IMR-90 (cell line): ENCODE data around the gene SPINT3. TPM values are rescaled to one million over a fixed set of nuclear protein-coding genes. Genes with fewer than 3 reads are reported as not detected.

Source experiments
- ATAC-seq: fragments of 200-7000 bp; cut with Tn5 transposase; 2 replicates; pipeline ENCODE4 v1.9.1; 2020; ENCODE audit warnings: low read depth, mild to moderate bottlenecking, moderate library complexity
- BruUV-seq: library from RNA; stranded (reverse); fragments of 400-500 nt; replicated peaks from 2 replicates; lab custom pipeline; 2021; lab: Mats Ljungman, UMichigan
- CTCF ChIA-PET: fragments of 300-600 bp; formaldehyde crosslinking; extraction: SDS; loops from one replicate; lab custom pipeline; 2021; ENCODE audit warnings: antibody characterized with exemption; lab: Yijun Ruan, JAX
- POLR2A ChIA-PET: fragments of 300-600 bp; sonication (Branson Sonifier 250); formaldehyde crosslinking; loops from one replicate; lab custom pipeline; 2022; ENCODE audit warnings: antibody characterized with exemption; ENCODE audit not compliant: unreplicated experiment; lab: Charles Lee
- DNase-seq: peaks from one replicate; pipeline ENCODE4 v3.0.0; 2013
- H2AFZ ChIP-seq: replicated peaks from 2 replicates; pipeline ENCODE3; 2013; ENCODE audit warnings: low read length, mild to moderate bottlenecking; ENCODE audit not compliant: poor library complexity
- H2AK5ac ChIP-seq: 2 replicates; pipeline ENCODE4 v1.6.1; 2013; ENCODE audit warnings: low read depth, low read length, inconsistent platforms
- H2AK9ac ChIP-seq: replicated peaks from 2 replicates; pipeline ENCODE3; 2013; ENCODE audit warnings: mild to moderate bottlenecking, low read depth, low read length, moderate library complexity; ENCODE audit not compliant: poor library complexity
- H2BK120ac ChIP-seq: 2 replicates; pipeline ENCODE4 v1.6.1; 2013; ENCODE audit warnings: low read depth, low read length, inconsistent platforms
- H2BK15ac ChIP-seq: 3 replicates; pipeline ENCODE4 v1.6.1; 2013; ENCODE audit warnings: low read depth, low read length, inconsistent platforms
- H2BK20ac ChIP-seq: 2 replicates; pipeline ENCODE4 v1.6.1; 2013; ENCODE audit warnings: low read depth, mild to moderate bottlenecking, inconsistent platforms, low read length, moderate library complexity
- H2BK5ac ChIP-seq: 2 replicates; pipeline ENCODE4 v1.6.1; 2013; ENCODE audit warnings: mild to moderate bottlenecking, low read depth, low read length, inconsistent platforms; ENCODE audit not compliant: poor library complexity, severe bottlenecking
- H3K14ac ChIP-seq: replicated peaks from 2 replicates; pipeline ENCODE4 v1.6.1; 2013; ENCODE audit warnings: low read depth, low read length, inconsistent platforms
- H3K18ac ChIP-seq: 2 replicates; pipeline ENCODE4 v1.6.1; 2013; ENCODE audit warnings: low read depth, low read length, control low read depth
- H3K23ac ChIP-seq: 2 replicates; pipeline ENCODE4 v1.6.1; 2013; ENCODE audit warnings: low read depth, low read length, inconsistent platforms
- H3K27ac ChIP-seq: 2 replicates; pipeline ENCODE4 v1.5.1; 2013; ENCODE audit warnings: mild to moderate bottlenecking, control low read depth, low read length; ENCODE audit not compliant: insufficient read depth
- H3K27me3 ChIP-seq: 2 replicates; pipeline ENCODE4 v1.6.1; 2013; ENCODE audit warnings: low read length; ENCODE audit not compliant: control insufficient read depth, insufficient read depth
- H3K36me3 ChIP-seq: 2 replicates; pipeline ENCODE4 v1.6.1; 2013; ENCODE audit warnings: low read length, mixed read lengths; ENCODE audit not compliant: control insufficient read depth, insufficient read depth
- H3K4ac ChIP-seq: 2 replicates; pipeline ENCODE4 v1.6.1; 2013; ENCODE audit warnings: low read depth, low read length, inconsistent platforms
- H3K4me1 ChIP-seq: 2 replicates; pipeline ENCODE4 v1.6.1; 2013; ENCODE audit warnings: low read length, mixed read lengths; ENCODE audit not compliant: control insufficient read depth, insufficient read depth
- H3K4me2 ChIP-seq: 2 replicates; pipeline ENCODE4 v1.6.1; 2013; ENCODE audit warnings: low read depth, mild to moderate bottlenecking, control low read depth, low read length, moderate library complexity
- H3K4me3 ChIP-seq: 2 replicates; pipeline ENCODE4 v1.5.1; 2013; ENCODE audit warnings: low read depth, mild to moderate bottlenecking, control low read depth, low read length, moderate library complexity; ENCODE audit not compliant: insufficient read depth
- H3K56ac ChIP-seq: 2 replicates; pipeline ENCODE4 v1.6.1; 2013; ENCODE audit warnings: low read length, inconsistent platforms; ENCODE audit not compliant: insufficient read depth; ENCODE audit errors: extremely low read depth
- H3K79me1 ChIP-seq, 2 experiments: 2 replicates each; pipeline ENCODE4 v1.6.1; 2013; ENCODE audit warnings: low read length in 2 of 2, inconsistent platforms in 1 of 2, low read depth in 1 of 2
- H3K9ac ChIP-seq: 2 replicates; pipeline ENCODE4 v1.6.1; 2013; ENCODE audit warnings: low read depth, low read length, control low read depth
- H3K9me1 ChIP-seq: 2 replicates; pipeline ENCODE4 v1.6.1; 2013; ENCODE audit warnings: low read length, inconsistent platforms; ENCODE audit not compliant: insufficient read depth
- H3K9me3 ChIP-seq: 2 replicates; pipeline ENCODE4 v1.6.1; 2013; ENCODE audit warnings: low read length; ENCODE audit not compliant: control insufficient read depth, insufficient read depth
- H4K20me1 ChIP-seq: 2 replicates; pipeline ENCODE4 v1.6.1; 2013; ENCODE audit warnings: low read length, inconsistent platforms; ENCODE audit not compliant: insufficient read depth
- H4K5ac ChIP-seq: 2 replicates; pipeline ENCODE4 v1.6.1; 2013; ENCODE audit warnings: mild to moderate bottlenecking, low read depth, low read length, control low read depth
- H4K8ac ChIP-seq, 2 experiments: 2 replicates each; pipeline ENCODE4 v1.6.1; 2013; ENCODE audit warnings: low read depth in 2 of 2, low read length in 2 of 2, control low read depth in 1 of 2, inconsistent platforms in 1 of 2
- H4K91ac ChIP-seq: 2 replicates; pipeline ENCODE4 v1.6.1; 2013; ENCODE audit warnings: low read depth, low read length, inconsistent platforms; ENCODE audit not compliant: insufficient read depth
- BHLHE40 ChIP-seq: fragments of 150-350 bp; IDR thresholded peaks from 2 replicates; pipeline ENCODE4 v1.6.1; 2016; ENCODE audit warnings: mild to moderate bottlenecking, low read depth, low read length
- CEBPB ChIP-seq: IDR thresholded peaks from 2 replicates; pipeline ENCODE4 v1.6.1; 2012; ENCODE audit warnings: low read depth, low read length, improper control_type of control experiment
- CTCF ChIP-seq: conservative IDR thresholded peaks from 2 replicates; pipeline ENCODE4 v1.5.1; 2012; ENCODE audit warnings: mild to moderate bottlenecking, low read depth, low read length, improper control_type of control experiment
- ELK1 ChIP-seq: fragments of 150-350 bp; IDR thresholded peaks from 2 replicates; pipeline ENCODE4 v1.6.1; 2016; ENCODE audit warnings: low read depth, mild to moderate bottlenecking, low read length, moderate library complexity, borderline replicate concordance
- MAFK ChIP-seq: IDR thresholded peaks from 2 replicates; pipeline ENCODE4 v1.6.1; 2012; ENCODE audit warnings: low read depth, low read length, improper control_type of control experiment
- MXI1 ChIP-seq: IDR thresholded peaks from 2 replicates; pipeline ENCODE4 v1.6.1; 2012; ENCODE audit warnings: low read depth, mild to moderate bottlenecking, low read length, moderate library complexity, borderline replicate concordance
- RAD21 ChIP-seq: IDR thresholded peaks from 2 replicates; pipeline ENCODE4 v1.6.1; 2012; ENCODE audit warnings: low read length, improper control_type of control experiment
- RFX5 ChIP-seq: IDR thresholded peaks from 2 replicates; pipeline ENCODE4 v1.8.0; 2012; ENCODE audit warnings: low read depth, mild to moderate bottlenecking, low read length, moderate library complexity
- USF2 ChIP-seq: fragments of 150-350 bp; IDR thresholded peaks from 2 replicates; pipeline ENCODE4 v1.6.1; 2017; ENCODE audit warnings: mild to moderate bottlenecking, antibody characterized with exemption, low read length, low read depth
- WGBS, 2 experiments: methylation state at CpG; one replicate each; pipeline versions ENCODE4 v1.1.5 to v1.1.7; 2013; ENCODE audit warnings: missing lambda C conversion rate in 2 of 2; ENCODE audit not compliant: insufficient read length in 1 of 2; ENCODE audit errors: extremely low coverage in 2 of 2; 5-methylcytosine and 5-hydroxymethylcytosine counted together
- dilution Hi-C: fragments of 300-500 bp; cut with HindIII; formaldehyde crosslinking; loops from one replicate; pipeline ENCODE4 v1.14.3; 2018; ENCODE audit warnings: low sequenced_read_pairs; ENCODE audit not compliant: unreplicated experiment
- in situ Hi-C: fragments of 300-500 bp; cut with MboI; formaldehyde crosslinking; loops from 3 replicates; pipeline ENCODE4 v1.14.3; 2019; ENCODE audit warnings: low sequenced_read_pairs, inconsistent platforms, mixed read lengths
- intact Hi-C: fragments of 100-400 bp; cut with micrococcal nuclease; formaldehyde crosslinking; loops from 2 replicates; pipeline ENCODE4 v1.10.0; 2022
- polyA plus RNA-seq, 3 experiments: library from polyadenylated mRNA; depleted of rRNA; stranded (reverse); fragments of >200 nt; gene quantifications; 2 replicates each; pipeline ENCODE4 v1.2.3, GENCODE V29; 2012; ENCODE audit warnings: low replicate concordance in 1 of 3
- total RNA-seq: library from RNA; depleted of rRNA; stranded (reverse); fragments of >200 nt; gene quantifications from 2 replicates; pipeline ENCODE4 v1.2.3, GENCODE V29; 2012

The SPINT3 gene
- total and polyA plus RNA-seq, 2 of the 4 experiments (the other 2 are of a cell fraction) = not detected

GRCh38 chr20:45489083-45489531 is 26.3 kb downstream of the SPINT3 start:
- no CpG with 5 or more reads among the region's 1 CpG for WGBS, 2 experiments
- Histone ChIP-seq H2AFZ (no peak overlapping the region), H3K4me2 (no peak overlapping the region), H3K4me1 (no peaks in the 10 kb centered on the region), H3K23ac (no peak overlapping the region), H3K9me3 (no peaks in the 10 kb centered on the region), H2BK120ac (no peak overlapping the region), H3K9me1 (no peaks in the 10 kb centered on the region), H3K4me3 (no peak overlapping the region), H2BK20ac (no peak overlapping the region), H2BK5ac (no peak overlapping the region), H4K91ac (no peak overlapping the region), H2BK15ac (no peak overlapping the region), H3K4ac (no peak overlapping the region), H3K79me1 (no peaks in the 10 kb centered on the region), H2AK9ac (no peak overlapping the region), H3K9ac (no peak overlapping the region), H4K20me1 (no peaks in the 10 kb centered on the region), H3K56ac (no peak overlapping the region), H3K18ac (no peak overlapping the region), H3K36me3 (no peaks in the 10 kb centered on the region), H3K14ac (no peak overlapping the region), H3K27me3 (peaks cover 4% of the 10 kb centered on the region), H4K8ac (no peak overlapping the region), H2AK5ac (no peak overlapping the region), H3K27ac (no peak overlapping the region), H4K5ac (no peak overlapping the region)
- dilution Hi-C loops = no loop called here
- intact Hi-C loops = no loop called here
- ChIA-PET POLR2A (no interaction called here), CTCF (no interaction called here)
- in situ Hi-C loops = no loop called here
- BruUV-seq = no TSS peak
- no peak for TF ChIP-seq CTCF
- no peak for TF ChIP-seq RAD21
- no peak for TF ChIP-seq USF2
- no peak for TF ChIP-seq RFX5
- TF ChIP-seq BHLHE40 = no peak
- no peak for TF ChIP-seq MAFK
- TF ChIP-seq ELK1 = no peak
- TF ChIP-seq CEBPB = no peak
- no peak for TF ChIP-seq MXI1
- no peak for ATAC-seq
- DNase-seq = no peak
